Neutrophil (primary cell): Measurements from ENCODE around the gene RANBP10.

Source experiments
- H3K27ac ChIP-seq: fragments of 200-600 bp; sonication (generic); 2 replicates; pipeline ENCODE4 v1.5.1; 2016; ENCODE audit warnings: mild to moderate bottlenecking, moderate library complexity
- H3K27me3 ChIP-seq: fragments of 200-600 bp; sonication (generic); 2 replicates; pipeline ENCODE4 v1.6.0; 2016; ENCODE audit warnings: mild to moderate bottlenecking
- H3K36me3 ChIP-seq: fragments of 200-600 bp; sonication (generic); 2 replicates; pipeline ENCODE4 v1.5.1; 2017
- H3K4me1 ChIP-seq, 2 experiments: fragments of 200-600 bp in 1 of 2; sonication (generic) in 1 of 2; 1 replicate in 1 of 2; 2 replicates in 1 of 2; pipeline versions ENCODE4 v1.5.1 to v1.6.1; 2013 to 2016; ENCODE audit warnings: low read depth in 1 of 2, low read length in 1 of 2, mild to moderate bottlenecking in 1 of 2, moderate library complexity in 1 of 2; ENCODE audit not compliant: control insufficient read depth in 1 of 2, insufficient read depth in 1 of 2
- H3K4me3 ChIP-seq, 2 experiments: fragments of 200-600 bp in 1 of 2; sonication (generic) in 1 of 2; 1 replicate in 1 of 2; 2 replicates in 1 of 2; pipeline ENCODE4 v1.5.1; 2013 to 2016; ENCODE audit warnings: low read depth in 1 of 2, low read length in 1 of 2, mild to moderate bottlenecking in 1 of 2, moderate library complexity in 1 of 2
- H3K9me3 ChIP-seq: fragments of 200-600 bp; sonication (generic); 2 replicates; pipeline ENCODE4 v1.5.1; 2016
- CTCF ChIP-seq: fragments of 200-600 bp; sonication (generic); IDR thresholded peaks from 2 replicates; pipeline ENCODE4 v1.5.1; 2016; ENCODE audit warnings: antibody characterized with exemption

Gene RANBP10

GRCh38 chr16:67731753-67732095 lies 74.6 kb downstream of the RANBP10 start:
- peaks cover 69% of the 10 kb centered on the region for H3K36me3 ChIP-seq
- no peak overlapping the region for H3K4me3 ChIP-seq
- no peaks in the 10 kb centered on the region for H3K9me3 ChIP-seq
- TF ChIP-seq CTCF: no peak
- H3K4me1 ChIP-seq: no peaks in the 10 kb centered on the region
- no peak overlapping the region for H3K27ac ChIP-seq
- no peaks in the 10 kb centered on the region for H3K27me3 ChIP-seq

- Histone ChIP-seq H3K4me1 (no peaks in the 10 kb centered on the region), H3K4me3 (no peak overlapping the region), H3K36me3 (peaks cover 75% of the 10 kb centered on the region), H3K27me3 (no peaks in the 10 kb centered on the region), H3K9me3 (no peaks in the 10 kb centered on the region), H3K27ac (no peak overlapping the region)
- no peak for TF ChIP-seq CTCF
These were observed 75.1 kb downstream of the RANBP10 start for GRCh38 chr16:67731071-67731752.

- no peak overlapping the region for H3K4me3 ChIP-seq
- no peaks in the 10 kb centered on the region for H3K9me3 ChIP-seq
- H3K27ac ChIP-seq: no peak overlapping the region
- H3K36me3 ChIP-seq: peaks cover 80% of the 10 kb centered on the region
- no peaks in the 10 kb centered on the region for H3K27me3 ChIP-seq
- no peaks in the 10 kb centered on the region for H3K4me1 ChIP-seq
- no peak for TF ChIP-seq CTCF
These were observed 76.0 kb downstream of the RANBP10 start for GRCh38 chr16:67730326-67730725.

GRCh38 chr16:67729636-67730248 lies 76.6 kb downstream of the RANBP10 start:
- Histone ChIP-seq H3K36me3 (peaks cover 83% of the 10 kb centered on the region), H3K4me3 (no peak overlapping the region), H3K27ac (no peak overlapping the region), H3K9me3 (no peaks in the 10 kb centered on the region), H3K27me3 (no peaks in the 10 kb centered on the region), H3K4me1 (no peaks in the 10 kb centered on the region)
- no peak for TF ChIP-seq CTCF

GRCh38 chr16:67727521-67728485 lies 78.6 kb downstream of the RANBP10 start:
- peaks cover 88% of the 10 kb centered on the region for H3K36me3 ChIP-seq

More at GRCh38 chr16:67727521-67728485, 78.6 kb downstream of the RANBP10 start:
- no peak overlapping the region for H3K4me3 ChIP-seq
- no peaks in the 10 kb centered on the region for H3K27me3 ChIP-seq
- no peaks in the 10 kb centered on the region for H3K9me3 ChIP-seq
- H3K27ac ChIP-seq: no peak overlapping the region
- TF ChIP-seq CTCF: no peak
- H3K4me1 ChIP-seq: no peaks in the 10 kb centered on the region
